AG09319 (cell line): ENCODE measurements around the gene ANKRD34A.

Experiments used
- DNase-seq: peaks from one replicate; pipeline ENCODE4 v3.0.0-alpha.2; 2010; ENCODE audit warnings: low read depth; ENCODE audit errors: extremely low read depth
- CTCF ChIP-seq: IDR thresholded peaks from 2 replicates; pipeline ENCODE4 v1.5.1; 2011; ENCODE audit warnings: low read depth, mild to moderate bottlenecking, inconsistent platforms, low read length, moderate library complexity

Gene ANKRD34A

DNA sequence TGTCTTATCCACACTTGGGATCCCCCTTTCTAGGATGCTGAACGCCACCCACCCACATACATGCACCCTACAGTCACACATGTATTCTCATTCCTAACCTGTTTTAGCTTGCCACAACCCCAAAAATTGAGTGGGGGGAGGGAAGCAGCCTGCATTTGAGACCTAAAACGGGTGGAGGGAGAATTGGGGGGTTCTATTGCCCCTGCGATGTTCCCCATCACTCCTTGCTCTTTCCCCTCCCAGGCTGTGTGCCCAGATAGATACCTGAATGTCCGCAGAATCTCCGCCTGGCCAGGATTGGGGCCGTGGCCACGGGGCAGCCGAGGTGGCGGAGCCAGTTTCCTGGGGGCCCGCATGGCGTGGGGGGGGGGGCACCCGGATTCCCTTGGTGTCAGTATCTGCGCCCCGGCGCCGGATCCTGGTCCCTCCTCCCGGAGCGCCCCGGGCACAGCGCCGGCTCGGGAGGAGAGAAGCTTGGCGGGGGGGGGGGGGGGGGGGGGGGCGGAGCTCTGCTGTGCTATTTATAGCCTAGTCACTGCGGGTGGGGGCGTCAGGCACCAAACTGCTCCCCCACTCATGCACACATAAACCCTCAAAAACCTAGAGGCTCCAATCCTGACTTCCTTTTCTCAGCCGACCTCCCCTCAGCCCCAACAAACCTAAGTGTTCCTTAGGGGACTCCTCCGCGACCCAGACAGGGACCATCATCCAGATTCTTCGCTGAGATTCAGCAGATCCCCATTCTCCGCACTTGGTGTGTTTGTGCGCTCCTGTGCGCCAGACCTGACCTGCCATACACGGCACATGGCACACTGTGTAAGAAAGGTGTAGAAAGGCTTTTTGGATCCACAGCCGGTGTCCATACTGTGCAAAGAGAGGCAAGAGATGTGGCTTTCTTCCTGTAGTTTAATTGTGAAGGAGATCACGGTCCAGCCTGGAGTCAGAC is 1.9 kb downstream of the ANKRD34A start:
- DNase-seq = no peak
- no peak for TF ChIP-seq CTCF

DNA sequence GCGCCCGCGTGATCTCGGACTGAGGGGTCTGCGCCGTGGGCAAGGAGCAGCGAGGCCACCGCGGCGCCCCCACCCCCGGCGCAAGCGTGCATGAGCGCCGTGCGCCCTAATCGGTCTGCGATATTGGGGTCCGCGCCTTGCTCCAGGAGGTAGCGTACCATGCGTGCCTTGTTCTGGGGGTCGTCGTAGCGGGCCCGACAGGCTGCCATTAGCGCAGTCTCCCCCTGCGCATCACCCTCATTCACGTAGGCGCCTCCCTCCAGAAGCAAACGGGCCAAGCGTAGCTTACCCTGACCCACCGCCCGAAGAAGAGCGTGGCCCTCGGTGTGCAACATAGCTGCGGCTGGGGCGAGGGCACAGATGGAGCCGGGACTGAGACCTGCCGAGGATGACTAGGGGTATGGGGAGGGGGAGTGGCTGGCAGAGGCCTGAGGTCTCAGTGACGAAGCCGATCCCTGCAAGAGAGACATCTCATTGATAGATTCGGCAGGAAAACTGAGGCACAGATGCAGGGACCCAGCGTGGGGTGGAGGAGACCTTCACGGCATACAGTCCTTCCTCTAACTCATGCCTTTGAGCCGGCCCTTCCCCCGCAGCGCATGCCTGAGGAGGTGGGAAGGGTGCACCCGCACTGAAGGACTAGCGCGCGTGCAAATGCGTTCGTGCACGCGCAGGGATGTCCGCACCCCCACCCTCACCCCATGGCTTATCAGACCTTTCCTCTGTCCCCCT is 2.8 kb downstream of the ANKRD34A start:
- no peak for TF ChIP-seq CTCF
- DNase-seq = no peak

- TF ChIP-seq CTCF = no peak
These were observed 3.3 kb downstream of the ANKRD34A start for GRCh38 chr1:145961109-145961424.

DNA sequence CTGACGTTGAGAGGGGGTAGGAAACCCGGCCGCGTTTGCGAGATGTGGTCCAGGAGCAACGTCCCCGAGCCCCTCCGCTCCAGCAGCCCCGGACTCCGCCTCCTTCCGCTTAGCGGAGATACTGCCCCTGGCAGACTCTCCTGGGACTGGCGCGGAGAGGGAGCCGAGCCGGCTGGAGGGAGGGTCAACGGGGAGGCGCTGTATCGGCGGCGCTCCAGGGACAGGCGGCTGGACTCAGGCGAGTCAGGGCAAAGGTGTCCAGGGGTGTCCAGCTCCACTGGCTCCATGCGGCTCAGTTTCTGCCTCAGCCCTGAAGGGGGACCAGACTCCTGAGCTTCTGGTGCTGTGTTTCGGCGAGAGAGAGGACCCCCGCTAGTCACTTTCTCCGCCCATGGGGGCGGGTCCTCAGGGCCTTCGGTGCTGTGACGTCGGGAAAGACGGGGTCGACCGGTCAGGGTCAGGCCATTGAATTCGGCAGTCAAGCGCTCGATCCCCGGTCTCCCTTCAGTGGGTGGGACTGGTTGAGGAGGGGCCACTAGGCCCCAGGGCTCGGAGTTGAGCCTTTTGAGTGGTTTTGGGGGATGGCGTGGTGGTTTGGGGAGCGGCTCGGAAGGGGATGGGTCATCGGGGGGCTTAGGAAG is 3.8 kb downstream of the ANKRD34A start:
- peak; percentile 1 for TF ChIP-seq CTCF
- DNase-seq = no peak

More at GRCh38 chr1:145961109-145961424, 3.3 kb downstream of the ANKRD34A start:
- DNase-seq = no peak

- no peak for TF ChIP-seq CTCF
- no peak for DNase-seq
These were observed 4.4 kb downstream of the ANKRD34A start for GRCh38 chr1:145959957-145960467.

DNA sequence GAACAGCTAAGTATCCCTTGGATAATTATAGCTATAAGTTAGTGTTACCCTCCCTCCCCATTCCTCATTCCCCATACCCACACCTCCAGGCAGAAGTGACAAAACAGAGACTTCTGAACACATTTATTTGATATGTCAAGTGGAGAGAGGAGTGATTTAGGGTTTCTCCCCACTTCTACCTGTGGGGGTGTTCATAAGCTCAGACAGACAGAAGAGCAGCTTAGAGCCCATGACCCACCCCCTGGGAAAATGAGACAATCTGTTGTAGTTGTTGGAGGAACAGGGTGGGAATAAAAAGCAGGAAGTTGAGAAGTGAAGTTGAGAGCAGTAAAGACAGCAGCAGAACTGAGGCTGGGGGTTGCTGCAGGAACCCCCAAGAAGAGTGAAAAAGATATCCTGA is 5.0 kb downstream of the ANKRD34A start:
- no peak for TF ChIP-seq CTCF
- no peak for DNase-seq
